AG09319 (cell line): ENCODE results near the gene C3orf62.
"Not testable (repeated sequence)": the region's sequence is repeated elsewhere in the genome, so short reads cannot be mapped to it uniquely, and the experiment has no call there.

Experiments used
- DNase-seq: peaks from one replicate; pipeline ENCODE4 v3.0.0-alpha.2; 2010; ENCODE audit warnings: low read depth; ENCODE audit errors: extremely low read depth
- TF ChIP-seq, protein P1 (sequence below): IDR thresholded peaks from 2 replicates; pipeline ENCODE4 v1.5.1; 2011; ENCODE audit warnings: low read depth, mild to moderate bottlenecking, inconsistent platforms, low read length, moderate library complexity

C3orf62 gene

DNA sequence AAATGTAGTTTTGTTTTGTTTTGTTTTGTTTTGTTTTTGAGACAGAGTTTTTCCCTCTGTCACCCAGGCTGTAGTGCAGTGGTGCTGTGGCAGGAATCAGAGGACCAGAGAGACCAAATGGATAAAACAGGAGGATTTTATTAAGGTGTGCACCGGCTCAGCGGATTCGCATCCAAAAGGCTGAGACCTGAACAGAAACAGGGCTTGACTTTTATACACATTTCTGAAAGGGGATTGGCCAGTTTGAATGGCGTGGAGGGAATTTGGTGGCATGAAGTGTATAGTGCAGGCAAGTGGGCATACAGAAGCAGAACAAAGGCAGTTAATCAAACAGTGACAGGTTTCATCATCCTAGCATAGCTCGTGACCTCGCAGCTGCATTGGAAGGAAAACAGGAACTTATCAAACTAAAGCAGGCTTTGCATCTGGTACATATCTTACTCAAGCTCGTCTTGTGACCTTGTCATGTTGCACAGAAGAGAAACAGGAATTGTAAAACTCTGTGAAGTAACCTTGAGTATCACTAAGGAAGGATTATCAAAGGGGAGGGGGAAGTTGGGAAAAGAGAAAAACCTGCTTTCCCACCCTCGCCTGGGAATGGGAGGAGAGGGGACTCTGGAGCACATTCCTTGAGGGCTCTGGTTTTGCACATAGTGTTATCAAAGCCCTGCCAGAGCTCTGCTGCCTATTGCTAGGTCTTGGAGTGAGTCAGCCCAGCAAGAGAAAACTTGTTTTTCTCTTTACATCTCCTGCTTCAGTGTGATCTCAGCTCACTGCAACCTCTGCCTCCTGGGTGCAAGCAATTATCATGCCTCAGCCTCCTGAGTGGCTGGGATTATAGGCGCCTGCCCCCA is 38.5 kb downstream of the C3orf62 start:
- TF ChIP-seq, protein P1, sequence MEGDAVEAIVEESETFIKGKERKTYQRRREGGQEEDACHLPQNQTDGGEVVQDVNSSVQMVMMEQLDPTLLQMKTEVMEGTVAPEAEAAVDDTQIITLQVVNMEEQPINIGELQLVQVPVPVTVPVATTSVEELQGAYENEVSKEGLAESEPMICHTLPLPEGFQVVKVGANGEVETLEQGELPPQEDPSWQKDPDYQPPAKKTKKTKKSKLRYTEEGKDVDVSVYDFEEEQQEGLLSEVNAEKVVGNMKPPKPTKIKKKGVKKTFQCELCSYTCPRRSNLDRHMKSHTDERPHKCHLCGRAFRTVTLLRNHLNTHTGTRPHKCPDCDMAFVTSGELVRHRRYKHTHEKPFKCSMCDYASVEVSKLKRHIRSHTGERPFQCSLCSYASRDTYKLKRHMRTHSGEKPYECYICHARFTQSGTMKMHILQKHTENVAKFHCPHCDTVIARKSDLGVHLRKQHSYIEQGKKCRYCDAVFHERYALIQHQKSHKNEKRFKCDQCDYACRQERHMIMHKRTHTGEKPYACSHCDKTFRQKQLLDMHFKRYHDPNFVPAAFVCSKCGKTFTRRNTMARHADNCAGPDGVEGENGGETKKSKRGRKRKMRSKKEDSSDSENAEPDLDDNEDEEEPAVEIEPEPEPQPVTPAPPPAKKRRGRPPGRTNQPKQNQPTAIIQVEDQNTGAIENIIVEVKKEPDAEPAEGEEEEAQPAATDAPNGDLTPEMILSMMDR = no peak
- DNase-seq = no peak

DNA sequence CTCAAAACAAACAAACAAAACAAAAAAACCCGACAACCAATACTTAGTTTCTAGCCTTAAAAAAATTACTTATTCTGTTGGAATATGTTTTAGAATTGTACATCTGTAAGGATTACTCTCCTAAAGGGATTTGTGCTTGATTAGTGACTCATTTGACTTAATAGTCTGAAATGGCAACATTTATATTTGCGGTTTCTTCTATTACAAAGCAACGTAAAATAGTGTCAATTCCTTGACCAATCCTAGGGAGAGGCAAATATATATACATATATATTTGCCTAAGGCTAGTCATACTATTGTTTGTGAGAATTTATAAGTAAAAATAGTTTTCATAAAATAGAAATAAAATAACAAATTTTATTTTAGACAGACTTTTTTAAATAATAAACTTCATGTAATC is 39.7 kb downstream of the C3orf62 start:
- no peak for DNase-seq
- TF ChIP-seq, protein P1 = no peak

DNA sequence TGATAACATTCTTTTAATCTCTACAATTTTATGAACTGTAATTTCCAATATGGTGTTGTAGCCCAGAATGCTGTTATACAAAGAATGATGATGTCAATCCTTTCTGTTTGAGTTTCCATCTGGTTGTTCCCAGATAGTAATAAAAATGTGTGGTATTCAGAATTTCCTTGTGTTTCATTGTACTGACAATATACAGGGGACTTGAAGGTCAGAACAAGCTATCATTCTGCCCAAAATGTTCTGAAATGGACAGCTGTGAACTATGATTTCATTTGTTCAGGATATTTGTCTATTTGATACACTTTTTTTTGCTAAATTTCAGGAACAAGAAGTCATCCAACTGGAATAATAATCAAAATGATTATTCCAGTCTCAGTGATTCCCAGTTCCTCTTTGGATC is 40.8 kb downstream of the C3orf62 start:
- TF ChIP-seq, protein P1 = no peak
- DNase-seq = no peak

DNA sequence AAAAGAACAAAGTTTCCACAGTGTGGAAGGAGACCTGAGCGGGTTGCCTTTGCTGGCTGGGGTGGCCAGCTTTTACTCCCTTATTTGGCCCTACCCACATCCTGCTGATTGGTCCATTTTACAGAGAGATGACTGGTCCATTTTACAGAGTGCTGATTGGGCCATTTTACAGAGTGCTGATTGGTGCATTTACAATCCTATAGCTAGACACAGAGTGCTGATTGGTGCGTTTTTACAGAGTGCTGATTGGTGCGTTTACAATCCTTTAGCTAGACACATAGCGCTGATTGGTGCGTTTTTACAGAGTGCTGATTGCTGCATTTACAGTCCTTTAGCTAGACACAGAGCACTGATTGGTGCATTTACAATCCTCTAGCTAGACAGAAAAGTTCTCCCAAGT is 48.2 kb downstream of the C3orf62 start:
- not testable (repeated sequence) for DNase-seq

DNA sequence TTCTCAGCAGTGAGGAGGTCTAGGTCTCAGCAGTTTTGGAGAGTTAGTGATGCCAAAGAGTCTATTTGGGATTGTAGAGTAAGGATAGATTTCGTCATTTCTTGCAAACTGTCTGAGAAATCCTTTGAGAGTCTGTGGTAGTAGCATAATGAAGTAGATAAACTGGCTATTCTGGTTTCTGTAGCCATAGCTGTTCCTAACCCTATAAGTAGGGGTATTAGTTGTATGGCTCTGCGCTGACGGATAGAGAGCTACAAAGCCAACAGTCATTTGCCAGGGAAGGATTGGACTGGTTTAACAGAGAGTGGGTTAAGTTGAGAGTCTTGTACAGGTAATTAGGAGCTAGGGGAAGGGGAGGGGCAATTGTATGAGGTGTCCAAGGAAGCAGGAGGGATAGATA is 55.0 kb downstream of the C3orf62 start:
- TF ChIP-seq, protein P1 = no peak
- no peak for DNase-seq

DNA sequence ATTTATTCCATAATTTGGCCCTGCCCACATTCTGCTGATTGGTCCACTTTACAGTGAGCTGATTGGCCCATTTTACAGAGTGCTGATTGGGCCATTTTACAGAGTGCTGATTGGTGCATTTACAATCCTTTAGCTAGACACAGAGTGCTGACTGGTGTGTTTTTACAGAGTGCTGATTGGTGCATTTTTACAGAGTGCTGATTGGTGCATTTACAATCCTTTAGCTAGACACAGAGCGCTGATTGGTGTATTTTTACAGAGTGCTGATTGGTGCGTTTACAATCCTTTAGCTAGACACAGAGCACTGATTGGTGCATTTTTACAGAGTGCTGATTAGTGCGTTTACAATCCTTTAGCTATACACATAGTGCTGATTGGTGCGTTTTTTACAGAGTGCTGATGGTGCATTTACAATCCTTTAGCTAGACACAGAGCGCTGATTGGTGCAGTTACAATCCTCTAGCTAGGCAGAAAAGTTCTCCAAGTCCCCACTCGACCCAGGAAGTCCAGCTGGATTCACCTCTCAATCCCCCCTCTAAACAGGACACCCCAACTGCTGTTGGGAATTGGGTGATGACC is 56.0 kb downstream of the C3orf62 start:
- DNase-seq = not testable (repeated sequence)

DNA sequence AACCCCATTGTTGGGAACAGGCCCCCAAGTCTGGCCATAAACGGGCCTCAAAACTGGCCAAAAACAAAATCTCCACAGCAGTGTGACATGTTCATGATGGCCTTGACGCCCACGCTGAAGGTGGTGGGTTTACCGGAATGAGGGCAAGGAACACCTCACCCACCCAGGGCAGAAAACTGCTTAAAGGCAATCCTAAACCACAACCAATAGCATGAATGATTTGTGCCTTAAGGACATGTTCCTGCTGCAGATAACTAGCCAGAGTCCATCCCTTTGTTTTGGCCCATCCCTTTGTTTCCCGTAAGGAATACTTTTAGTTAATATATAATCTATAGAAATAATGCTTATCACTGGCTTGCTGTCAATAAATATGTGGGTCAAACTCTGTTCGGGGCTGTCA is 57.9 kb downstream of the C3orf62 start:
- TF ChIP-seq, protein P1 = no peak
- DNase-seq = no peak
